Inflammatory macrophage treated with lipopolysaccharide for 4 hours (primary cell): Measurements from ENCODE around the gene HOXB1.

Experiments
- DNase-seq: peaks from one replicate; pipeline ENCODE4 v3.0.0-alpha.2; 2020

HOXB1 gene

DNA sequence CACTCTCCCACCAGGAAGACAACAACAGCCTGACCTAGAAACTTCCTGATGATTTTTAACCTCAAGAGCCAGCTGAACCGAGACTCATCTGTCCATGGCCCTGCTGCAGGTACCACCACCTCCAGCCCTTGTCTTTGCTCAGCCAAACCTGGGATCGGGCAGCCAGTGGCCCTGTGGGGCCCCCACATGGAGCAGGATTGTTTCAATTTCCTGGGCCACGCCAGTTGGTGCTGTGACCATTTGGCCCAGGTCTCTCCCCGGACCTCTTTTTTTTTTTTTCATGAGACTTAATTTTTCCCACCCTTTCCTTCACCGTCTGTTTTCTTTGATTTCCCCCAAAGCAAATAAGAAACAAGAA is 22.4 kb upstream of the HOXB1 start:
- no peak for DNase-seq

DNA sequence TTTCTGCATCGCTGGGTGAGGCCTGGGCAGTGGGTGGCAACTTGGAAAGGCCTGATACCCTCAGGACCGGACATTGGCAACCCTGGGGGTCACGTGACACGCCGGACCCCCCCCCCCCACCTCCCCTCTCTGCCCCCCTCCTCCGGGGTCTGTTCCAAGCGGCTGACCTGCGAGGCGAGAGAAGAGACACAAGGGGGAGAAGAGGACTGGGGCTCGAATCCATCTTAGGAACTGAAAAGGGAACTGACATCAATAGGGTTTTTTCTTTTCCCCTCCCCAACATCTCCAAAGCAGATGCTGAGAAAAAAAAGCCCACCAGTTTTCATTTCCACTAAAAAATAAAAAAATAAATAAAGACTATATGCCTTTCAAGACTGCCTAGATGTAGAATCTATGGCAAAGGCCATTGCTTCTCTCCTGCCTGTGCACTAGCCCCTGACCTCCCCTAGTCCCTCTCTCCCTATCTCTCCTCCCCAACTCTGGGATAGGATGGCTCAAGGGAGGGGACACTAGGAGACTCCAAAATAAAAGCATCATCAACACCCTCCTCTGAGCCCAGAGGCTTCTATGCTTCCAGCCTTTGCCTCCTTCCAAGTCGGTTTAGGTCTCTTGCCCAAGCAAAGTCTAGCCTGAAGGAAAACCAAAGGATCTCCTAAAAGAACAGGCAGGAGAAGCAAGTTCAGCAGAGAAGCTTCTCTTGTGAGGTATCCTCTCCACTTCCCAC is 21.8 kb upstream of the HOXB1 start:
- no peak for DNase-seq

DNA sequence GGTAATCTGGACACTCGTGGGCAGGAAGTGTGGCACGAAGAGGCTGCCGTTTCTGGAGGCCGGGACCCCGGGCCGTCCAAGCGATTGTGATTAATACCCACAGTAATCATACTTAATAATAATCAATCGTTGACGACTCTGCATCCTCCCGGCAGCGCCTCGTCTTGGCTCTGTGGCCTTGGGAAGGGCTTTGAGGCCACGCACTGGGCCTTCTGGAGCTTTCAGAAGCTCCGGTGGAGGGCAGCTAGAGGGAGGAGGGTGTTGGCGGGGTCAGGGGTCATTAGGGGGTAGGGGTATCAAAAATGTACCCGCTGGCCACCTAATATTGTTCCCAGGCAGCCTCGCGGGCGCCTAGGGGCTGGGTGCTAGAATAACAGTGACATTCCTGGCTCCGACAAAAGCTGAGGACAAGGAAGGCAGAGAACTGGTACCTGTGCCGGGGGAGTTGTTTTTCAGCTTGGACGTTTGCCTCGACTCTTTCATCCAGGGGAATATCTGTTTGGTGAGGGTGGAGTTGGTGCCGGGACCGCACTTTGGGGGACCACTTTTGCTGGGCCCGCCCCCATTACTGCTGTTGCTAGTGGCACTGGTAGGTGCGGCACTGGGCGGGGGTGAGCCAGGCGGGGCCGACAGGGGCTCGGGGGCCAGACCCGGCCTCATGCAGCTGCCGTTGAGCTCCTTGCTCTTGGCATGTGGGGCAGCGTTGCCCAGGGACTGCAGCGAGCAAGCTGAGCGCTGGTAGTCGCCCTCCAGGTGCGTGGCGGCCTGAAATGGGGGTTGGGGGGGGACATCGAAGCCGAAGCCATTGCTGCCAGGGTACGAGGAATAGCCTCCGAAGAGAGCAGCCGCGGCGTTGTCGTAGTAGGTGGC is 21.0 kb upstream of the HOXB1 start:
- DNase-seq = no peak

DNA sequence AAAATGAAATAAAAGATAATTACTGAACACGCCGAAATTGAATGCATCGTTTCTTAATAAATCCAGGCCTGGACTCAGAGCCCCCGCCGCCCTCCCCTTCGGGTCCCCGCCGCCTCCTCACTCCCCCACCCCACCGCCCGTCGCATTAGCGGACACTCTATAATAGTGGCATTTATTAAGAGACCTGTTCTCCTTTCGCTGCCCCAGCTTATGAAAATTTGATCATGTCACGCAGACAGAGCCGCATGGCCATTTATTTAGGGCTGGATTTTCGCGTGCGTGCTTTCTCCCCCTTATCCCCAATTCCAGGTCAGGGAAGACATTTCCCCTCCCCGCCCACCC is 20.4 kb upstream of the HOXB1 start:
- no peak for DNase-seq

DNA sequence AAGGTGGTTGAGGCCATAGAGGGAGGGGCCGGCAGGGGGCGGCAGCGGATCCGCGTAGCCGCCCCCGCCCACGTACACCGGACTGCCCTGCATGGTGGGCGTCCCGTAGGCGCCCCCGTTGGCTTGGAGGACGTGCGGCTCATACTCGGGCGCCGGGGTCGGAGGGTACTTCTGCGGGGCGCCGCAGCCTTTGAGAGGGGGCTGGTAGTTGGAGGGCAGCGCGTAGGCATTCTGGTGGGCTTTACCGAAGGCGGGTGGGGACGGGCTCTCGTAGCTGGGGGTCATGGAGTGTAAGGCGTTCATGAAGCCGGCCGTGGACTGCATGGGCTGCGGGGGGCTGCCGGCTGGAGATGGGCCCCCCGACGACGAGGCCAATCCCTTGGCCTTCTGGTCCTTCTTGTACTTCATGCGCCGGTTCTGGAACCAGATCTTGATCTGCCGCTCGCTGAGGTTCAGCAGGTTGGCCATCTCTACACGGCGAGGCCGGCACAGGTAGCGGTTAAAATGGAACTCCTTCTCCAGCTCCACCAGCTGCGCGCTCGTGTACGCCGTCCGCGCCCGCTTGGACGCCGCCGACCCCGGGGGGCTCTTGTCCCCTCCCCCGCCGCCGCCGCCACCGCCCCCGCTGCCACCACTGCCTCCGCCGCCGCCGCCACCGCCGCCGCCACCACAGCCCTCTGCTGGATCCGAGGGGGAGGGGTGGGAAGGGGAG is 19.8 kb upstream of the HOXB1 start:
- no peak for DNase-seq

DNA sequence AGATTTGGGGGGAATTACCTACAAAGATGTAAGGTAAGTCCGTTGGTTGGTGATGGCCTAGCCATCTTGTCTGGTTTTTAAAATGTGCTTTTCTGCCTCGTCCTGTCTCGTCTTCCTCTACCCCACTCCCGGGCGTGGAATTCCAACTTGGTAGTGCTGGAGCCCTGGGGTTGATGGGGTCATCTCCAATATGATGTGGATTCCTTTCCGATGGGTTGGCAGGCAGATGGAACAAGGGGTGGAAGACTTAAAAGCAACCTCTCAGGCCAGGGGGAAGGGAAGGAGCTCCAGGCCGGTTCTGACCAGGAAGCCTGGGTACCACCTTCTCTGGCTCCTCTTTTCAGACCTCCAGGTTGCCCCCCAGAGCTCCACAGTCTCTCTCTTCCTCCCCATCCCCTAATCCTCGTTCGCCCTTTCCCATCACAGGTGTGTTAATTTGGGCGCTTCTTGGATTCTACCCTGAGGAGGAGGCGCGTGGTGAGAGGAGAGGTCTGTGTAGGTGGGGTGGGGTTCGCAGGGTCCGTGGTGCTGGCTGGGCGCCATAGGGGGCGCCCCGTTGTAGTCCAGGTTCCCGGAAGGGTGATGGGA is 19.2 kb upstream of the HOXB1 start:
- no peak for DNase-seq

DNA sequence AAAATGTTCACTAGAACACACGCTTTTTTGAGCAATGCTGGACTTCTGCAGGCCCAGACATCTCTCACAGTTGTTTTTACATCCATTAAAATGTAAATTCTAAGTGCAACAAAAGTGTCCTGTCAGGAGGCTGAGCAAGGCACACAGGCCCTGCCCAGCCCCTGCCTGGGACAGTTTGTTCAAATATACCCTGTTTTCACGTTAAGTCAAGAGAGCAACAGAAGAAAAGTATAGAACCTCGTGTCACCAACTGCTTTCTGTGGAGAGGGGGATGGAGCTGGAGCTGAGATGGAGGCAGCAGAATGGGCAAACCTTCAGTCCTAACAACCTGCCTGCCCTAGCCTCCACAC is 18.4 kb upstream of the HOXB1 start:
- DNase-seq = no peak

DNA sequence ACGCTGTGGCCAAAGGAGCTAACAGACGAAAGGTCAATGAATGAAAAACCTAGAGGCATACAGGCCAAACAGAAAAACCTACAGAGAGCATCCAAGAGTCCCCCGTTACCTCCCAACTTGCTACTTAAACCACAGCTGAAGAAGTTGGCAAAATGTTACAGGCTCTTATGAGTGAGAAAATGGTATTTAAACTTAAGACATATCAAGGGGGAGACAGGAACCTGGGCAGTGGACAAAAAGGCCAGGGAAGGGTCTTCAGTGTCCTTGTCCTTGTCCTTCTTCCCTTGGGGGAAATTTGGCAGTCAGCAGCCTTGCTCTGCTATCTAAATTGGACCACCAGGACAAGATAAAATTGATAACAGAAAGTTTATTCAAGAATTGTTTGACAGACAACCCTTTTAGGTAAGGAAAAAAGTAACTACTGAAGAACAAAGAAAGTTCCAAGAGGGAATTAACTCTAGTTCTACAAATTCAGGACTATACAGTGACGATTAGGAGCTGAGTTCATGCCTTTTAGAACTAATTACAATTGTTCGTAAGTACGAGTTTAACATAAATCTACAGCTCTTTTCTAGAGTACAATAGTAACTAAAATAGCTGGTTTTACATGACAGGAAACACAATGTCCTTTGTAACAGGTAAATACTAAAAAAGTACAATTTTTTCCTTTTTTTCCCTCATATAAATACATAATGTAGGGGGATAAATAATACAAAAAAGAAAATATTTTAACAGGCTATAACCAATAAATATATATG is 17.9 kb upstream of the HOXB1 start:
- no peak for DNase-seq

DNA sequence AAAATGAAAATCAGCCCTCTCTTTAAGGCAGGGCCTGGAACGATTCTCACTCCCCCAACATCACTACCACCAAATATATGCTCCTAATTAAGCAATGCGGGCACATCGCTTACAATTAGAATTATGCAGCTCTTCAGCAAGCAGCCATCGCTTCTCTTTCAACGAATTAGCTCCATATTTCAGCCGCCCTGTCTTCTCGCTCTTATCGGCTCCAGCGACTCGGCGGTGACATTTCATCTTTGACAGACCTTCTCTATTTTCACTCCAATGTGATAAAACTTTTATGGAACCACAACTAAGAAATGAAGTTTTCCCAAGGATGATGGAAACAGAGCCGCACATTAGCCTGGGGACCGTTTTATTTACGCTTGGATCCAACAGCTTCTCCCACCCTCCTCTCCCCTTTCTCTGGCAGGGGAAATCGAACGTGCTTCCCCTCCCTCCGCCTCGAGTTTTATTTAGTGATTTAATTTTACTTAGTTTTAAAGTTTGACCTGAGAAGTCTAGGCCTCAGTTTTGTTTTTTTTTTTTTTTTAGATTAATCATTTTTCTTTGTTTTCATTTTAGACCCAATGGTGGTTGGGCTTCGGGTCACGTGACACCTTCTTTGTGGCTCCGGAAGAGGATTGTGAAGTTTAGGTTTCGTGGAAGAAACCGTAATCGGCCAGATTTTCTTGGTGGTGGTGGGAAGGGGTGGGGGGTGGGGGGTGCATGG is 17.2 kb upstream of the HOXB1 start:
- DNase-seq = peak; percentile 18

DNA sequence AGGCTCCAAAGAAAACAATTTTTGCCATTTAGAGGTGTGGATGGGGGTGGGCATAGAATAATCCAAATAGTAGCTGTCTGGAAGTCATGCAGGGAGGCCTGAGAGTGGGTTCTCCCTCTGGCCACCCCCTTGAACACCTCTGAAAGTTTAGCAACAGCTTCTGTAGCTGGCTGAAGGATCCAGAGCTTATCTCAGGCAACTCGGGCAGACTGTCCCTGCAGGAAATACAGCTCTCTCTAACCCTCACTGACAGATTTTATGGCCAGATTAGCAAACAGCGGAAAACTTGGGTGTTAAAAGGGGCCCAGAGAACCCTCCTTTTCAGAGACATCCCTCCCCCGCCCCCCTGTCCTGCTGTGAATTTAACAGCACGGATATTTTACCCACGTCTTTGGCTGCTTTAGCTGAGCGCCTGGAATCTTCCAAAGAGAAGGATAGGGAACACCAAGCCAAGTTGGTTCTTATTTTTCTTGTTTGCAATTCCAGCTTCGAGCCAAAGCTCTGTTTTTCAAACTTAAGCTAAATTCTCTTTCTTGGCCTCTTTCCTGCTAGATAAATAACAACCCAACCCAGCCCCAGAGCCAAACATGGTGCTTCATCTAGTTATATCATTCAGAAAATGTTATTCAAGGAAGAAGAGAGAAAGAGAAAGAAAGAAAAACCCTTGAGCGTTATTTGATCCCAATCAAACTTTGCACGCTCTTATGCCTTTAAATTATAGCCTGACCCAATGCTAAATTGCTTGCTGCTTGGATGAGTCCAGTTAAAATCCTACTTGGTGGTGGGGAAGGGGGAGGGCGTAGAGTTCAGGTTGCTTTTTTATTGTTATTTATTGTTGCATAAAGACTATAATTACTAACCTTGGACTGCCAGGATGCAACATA is 16.4 kb upstream of the HOXB1 start:
- DNase-seq = no peak

DNA sequence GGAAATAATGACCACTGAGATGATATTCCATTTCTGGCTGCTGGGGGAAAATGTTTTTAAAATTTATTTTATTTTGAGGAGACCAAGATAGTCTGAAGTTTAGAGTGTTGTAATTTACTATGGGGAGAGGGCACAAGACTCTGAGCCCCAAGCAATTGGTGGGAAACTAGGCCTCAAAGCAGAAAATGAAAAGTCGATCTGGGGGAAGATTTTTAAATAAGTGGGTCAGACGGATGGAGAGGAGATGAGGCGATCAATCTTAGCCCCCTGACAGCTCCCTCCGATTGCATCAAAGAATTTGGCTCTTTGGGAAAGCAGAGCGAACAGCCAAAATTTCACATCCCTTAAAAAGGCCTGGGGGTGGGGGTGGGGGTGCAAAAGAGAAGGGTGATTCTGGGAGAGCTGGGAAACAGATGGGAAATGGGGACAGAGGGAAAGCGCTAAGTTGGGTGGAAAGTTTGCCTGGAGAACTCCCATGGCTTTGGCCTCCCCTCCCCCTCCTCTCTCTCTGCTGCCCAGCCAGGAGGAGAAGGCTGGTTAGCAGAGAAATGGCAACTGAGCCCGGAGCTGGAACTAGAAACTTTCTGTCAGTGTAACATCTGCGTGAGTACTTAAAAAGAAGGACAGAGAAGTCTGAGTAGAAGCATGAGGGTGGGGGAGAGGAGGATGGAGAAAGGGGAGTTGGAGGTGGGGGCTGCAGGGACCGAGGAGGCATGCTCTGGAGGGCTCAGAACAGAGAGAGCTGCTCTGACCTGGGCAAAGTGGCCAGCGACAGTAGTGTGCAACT is 15.5 kb upstream of the HOXB1 start:
- no peak for DNase-seq

DNA sequence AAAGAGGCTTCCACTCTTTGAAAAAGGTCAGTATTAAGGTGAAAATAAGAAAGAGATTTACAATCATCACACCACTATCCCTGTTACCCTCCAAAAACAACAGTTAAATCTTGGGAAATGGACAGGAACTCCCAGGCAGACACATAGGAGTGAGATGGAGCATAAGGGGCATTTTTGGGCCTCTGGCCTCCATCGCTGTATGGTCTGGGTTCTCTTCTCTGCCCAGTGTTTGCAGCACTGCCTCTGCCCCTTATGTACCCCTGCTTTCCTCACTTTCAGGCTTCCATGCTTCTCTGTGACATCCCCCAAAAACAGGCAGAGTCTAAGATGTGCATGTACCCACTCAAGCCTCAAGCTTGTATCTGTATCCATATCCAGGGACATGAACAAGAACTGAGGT is 14.7 kb upstream of the HOXB1 start:
- no peak for DNase-seq

DNA sequence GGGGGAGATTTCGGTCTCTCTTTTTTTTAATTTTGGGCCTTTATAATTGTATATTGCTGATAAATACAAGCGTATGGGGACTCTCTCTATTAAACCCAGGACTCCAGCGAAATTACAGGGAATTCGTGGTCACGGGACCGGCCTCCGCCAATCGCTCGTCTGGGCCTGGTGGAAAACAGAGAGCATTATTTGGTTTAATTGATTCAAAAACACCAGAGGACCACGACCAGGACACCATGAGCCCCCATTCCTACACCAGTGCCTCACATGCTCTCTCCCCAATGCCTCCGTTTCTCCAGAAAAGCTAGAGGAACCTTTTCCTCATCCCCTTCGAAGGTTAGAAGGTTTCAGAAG is 14.2 kb upstream of the HOXB1 start, which contains the start of gene HOXB2:
TSS of gene HOXB2 (minus strand) at position 88 of the 354 bp plus-strand sequence. CDS start 198 bp downstream, outside the sequence.
- DNase-seq = no peak

DNA sequence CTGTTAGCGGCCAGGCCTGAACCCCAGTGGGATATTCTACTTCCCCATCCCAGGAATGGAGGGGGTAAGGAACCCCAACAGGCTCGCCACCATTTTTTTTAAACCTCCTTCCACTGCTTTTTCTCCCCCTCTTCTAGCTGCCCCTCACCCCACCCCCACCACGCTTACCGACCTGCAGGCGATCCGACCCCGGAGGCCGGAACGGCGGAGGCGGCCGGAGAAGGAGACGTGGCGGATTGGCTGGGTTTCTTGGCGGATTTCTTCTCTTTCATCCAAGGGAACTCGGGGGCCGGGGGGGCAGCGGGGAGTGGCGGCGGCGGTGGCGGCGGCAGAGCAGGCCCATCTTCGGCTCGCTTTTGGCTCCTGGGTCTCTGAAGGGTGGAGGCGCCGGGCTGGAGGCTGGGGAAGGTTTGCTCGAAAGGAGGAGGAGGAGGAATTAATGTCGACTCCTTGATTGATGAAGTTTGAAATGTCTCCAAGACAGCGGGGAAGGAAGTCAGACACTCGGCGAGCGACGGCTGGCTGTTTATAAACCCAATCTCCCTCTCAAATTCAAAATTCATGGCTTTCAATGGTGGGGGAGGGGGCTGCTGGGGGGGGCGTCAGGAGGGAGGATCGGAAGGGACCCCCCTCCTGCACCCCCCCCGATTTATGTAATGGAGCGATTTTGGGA is 13.7 kb upstream of the HOXB1 start:
- peak; percentile 2 for DNase-seq

DNA sequence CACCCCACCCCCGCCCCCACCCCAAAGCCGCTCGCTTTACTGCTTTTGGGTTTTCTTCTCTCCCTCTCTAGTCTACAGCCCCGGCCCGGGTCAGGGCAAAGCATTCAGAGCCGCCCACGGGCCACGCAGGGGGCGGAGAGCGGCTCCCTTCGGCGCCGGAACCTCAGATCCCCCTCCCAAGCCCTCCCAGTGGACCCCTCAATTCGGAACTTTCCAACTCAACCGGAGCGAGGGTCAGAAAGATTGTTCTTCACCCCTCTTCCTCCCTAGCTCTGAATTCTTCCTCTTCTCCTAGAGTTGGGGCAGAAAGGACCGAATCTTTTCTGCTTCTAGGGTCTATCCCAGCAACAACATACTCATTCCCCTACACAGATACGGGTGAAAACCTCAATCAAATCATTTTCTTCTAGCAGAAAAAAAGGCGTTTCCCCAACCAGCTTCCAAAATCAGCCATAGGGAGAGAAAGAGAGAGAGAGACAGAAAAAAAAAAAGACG is 13.1 kb upstream of the HOXB1 start:
- DNase-seq = peak; percentile 9

DNA sequence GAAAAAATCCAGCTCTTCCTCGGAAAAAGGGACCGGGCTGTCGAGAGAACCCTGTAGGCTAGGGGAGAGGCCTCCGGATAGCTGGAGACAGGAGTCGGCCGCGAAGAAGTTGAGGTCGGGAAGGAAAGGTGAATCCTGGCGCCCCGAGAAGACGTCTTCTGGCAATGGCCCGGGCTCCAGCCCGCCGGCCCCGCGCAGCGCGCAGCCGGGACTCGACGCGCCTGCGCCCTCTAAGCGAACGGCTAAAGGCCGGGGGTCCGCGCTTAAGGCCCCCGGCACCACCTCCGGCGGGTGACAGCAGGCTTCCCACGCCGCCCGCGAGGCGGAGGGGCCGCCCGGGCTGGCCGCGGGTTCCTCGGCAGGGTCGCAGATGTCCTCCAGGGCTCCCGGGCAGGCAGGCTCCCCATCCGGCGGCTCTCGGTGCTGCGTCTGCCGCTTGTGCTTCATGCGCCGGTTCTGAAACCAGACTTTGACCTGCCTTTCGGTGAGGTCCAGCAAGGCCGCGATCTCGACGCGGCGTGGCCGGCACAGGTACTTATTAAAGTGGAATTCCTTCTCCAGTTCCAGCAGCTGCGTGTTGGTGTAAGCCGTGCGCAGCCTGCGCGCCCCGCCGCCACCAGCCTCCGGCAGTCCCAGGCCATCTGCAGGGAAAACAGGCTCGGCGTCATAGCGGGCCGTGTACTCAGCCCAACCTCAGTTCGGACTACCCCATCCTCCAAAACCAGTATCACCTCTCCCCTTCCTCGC is 12.5 kb upstream of the HOXB1 start:
- DNase-seq = peak; percentile 59

DNA sequence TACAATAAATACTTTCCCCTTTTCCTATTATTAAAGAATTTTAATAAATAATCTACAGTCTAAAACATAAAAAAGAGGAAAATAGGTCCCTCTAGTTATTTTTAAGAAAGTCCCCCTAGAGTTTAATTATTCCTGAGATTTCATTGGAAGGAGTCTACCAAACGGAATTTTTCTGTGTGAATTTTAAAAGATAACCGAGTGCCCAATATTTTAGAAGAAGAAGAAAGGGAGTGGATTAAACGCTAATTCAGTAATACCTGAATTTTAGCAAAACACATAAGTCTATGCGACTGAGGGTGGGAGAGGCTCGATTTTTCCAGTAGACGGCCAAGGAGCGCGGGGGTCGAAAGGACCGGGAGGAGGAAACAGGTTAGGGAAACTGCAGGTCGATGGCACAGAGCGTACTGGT is 11.9 kb upstream of the HOXB1 start:
- DNase-seq = no peak

DNA sequence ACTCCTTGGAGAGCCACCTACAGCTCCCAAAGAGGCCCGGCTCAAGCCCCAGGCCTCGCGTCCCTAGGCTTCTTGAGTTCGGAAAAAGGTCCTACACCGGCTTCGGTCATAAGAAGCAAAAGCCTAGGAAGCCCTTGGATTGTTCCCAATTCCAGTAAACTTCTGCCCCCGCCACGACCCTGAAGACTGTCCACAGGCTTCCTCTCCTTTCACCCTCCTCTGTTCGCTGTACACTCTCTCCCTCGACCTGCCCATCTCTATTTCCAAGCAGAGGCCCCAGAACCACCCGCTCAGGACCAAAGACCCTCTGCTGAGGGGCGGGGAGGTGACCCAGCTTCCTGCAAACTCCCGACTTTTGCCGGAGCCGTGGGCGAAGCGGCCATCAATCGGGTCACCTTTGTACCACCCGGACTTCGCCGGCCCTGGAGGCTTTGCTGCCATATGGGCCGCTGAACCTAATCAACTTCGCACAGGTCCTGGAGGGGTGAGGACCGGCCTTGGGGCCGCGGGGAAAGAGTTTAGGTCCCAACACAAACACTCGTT is 11.4 kb upstream of the HOXB1 start:
- peak; percentile 6 for DNase-seq
